ENCODE data around the gene CIDEB. TPM values are rescaled to one million over a fixed set of nuclear protein-coding genes. Genes with fewer than 3 reads are reported as not detected.

Gene CIDEB
- total and polyA plus RNA-seq, 10 of the 15 experiments (the other 5 are each of a cell fraction or from before 2014, with no cell fraction given) = 0.34 to 6.3 (median 3.2) TPM

GRCh38 chr14:24271134-24271833 lies 36.5 kb downstream of the CIDEB start, which contains the start of gene RABGGTA (continued):
- TF ChIP-seq PKNOX1 (IDR thresholded peaks at IDR 0.05) (peak; percentile 98), CHD1 (IDR thresholded peaks at IDR 0.05; ENCODE audit: low read depth, low read length) (peak; percentile 83; the same call in 1 of the 2 replicates), RCOR1 (conservative IDR thresholded peaks at IDR 0.05; ENCODE audit: low read depth, low read length) (peak; percentile 92), ZNF217 (IDR thresholded peaks at IDR 0.05) (peak; percentile 86; the same call in 1 of the 2 replicates), TBL1XR1 (IDR thresholded peaks at IDR 0.05; ENCODE audit: low read depth, low read length) (no peak), ZNF592 (IDR thresholded peaks at IDR 0.05) (peak; percentile 87; the same call in 1 of the 2 replicates), GABPA (IDR thresholded peaks at IDR 0.05; ENCODE audit: low read depth) (0 out of 2 replicates have a peak, but pooled peaks have one; percentile 21), ZBTB33 (IDR thresholded peaks at IDR 0.05) (no peak), HCFC1 (IDR thresholded peaks at IDR 0.05; ENCODE audit: low read length) (peak; percentile 70)
